K562 (cell line): ENCODE results near the gene CHRNB1. TPM values are rescaled to one million over a fixed set of nuclear protein-coding genes. Genes with fewer than 3 reads are reported as not detected.
A peak's percentile ranks its signal among the peaks of the same experiment; 100 is the strongest.

ENCODE experiments used
- CXXC5 ChIP-seq: fragments of 250-450 bp; sonication (Bioruptor Pico); IDR thresholded peaks from 2 replicates; pipeline ENCODE4 v1.8.0; 2022; ENCODE audit warnings: inconsistent platforms, mild to moderate bottlenecking, moderate library complexity
- EGR1 ChIP-seq: fragments of 450-650 bp; conservative IDR thresholded peaks from 2 replicates; pipeline ENCODE4 v1.6.1; 2017; ENCODE audit warnings: mild to moderate bottlenecking
- HDAC6 ChIP-seq: IDR thresholded peaks from 2 replicates; pipeline ENCODE4 v1.6.1; 2012; ENCODE audit warnings: low read depth, mild to moderate bottlenecking, control low read depth, inconsistent platforms, low read length, moderate library complexity
- HMGN3 ChIP-seq: IDR thresholded peaks from 2 replicates; pipeline ENCODE4 v1.6.1; 2011; ENCODE audit warnings: borderline replicate concordance, low read depth, mild to moderate bottlenecking, mixed read lengths, low read length; ENCODE audit not compliant: insufficient read length; ENCODE audit errors: extremely low read depth
- HNRNPLL ChIP-seq: fragments of 200-400 bp; formaldehyde crosslinking; IDR thresholded peaks from 2 replicates; pipeline ENCODE4 v1.6.1; 2017; ENCODE audit warnings: low read length, low read depth, mild to moderate bottlenecking; ENCODE audit not compliant: poor library complexity, severe bottlenecking
- KLF13 ChIP-seq: fragments of 450-650 bp; IDR thresholded peaks from 2 replicates; pipeline ENCODE4 v1.6.1; 2016; ENCODE audit warnings: missing genetic modification characterization, low read depth, mild to moderate bottlenecking, missing compliant biosample characterization, moderate library complexity, borderline replicate concordance
- MAFF ChIP-seq: IDR thresholded peaks from 2 replicates; pipeline ENCODE4 v1.6.1; 2012; ENCODE audit warnings: low read length, improper control_type of control experiment
- MAZ ChIP-seq, 2 experiments: fragments of 450-650 bp in 1 of 2; sonication (generic) in 1 of 2; formaldehyde crosslinking; IDR thresholded peaks in 1 of 2; conservative IDR thresholded peaks in 1 of 2; 2 replicates each; pipeline versions ENCODE4 v1.4.0 to v1.5.0; 2020; ENCODE audit warnings: mild to moderate bottlenecking in 1 of 2, missing genetic modification reagents in 1 of 2
- OTX1 ChIP-seq: fragments of 450-650 bp; formaldehyde crosslinking; IDR thresholded peaks from 2 replicates; pipeline ENCODE4 v1.4.0; 2022; ENCODE audit warnings: mild to moderate bottlenecking
- PML ChIP-seq: IDR thresholded peaks from 2 replicates; pipeline ENCODE4 v1.6.1; 2012; ENCODE audit warnings: low read length, inconsistent platforms
- POLR2AphosphoS5 ChIP-seq: IDR thresholded peaks from 2 replicates; pipeline ENCODE4 v1.6.1; 2011; ENCODE audit warnings: mild to moderate bottlenecking, low read depth, low read length, moderate library complexity; ENCODE audit not compliant: control insufficient read depth, insufficient read depth
- POLR3G ChIP-seq: IDR thresholded peaks from 2 replicates; pipeline ENCODE4 v1.6.1; 2011; ENCODE audit not compliant: insufficient read length, insufficient replicate concordance; ENCODE audit errors: extremely low read depth
- RBM15 ChIP-seq: fragments of 200-400 bp; formaldehyde crosslinking; IDR thresholded peaks from 2 replicates; pipeline ENCODE4 v1.6.1; 2018; ENCODE audit warnings: mild to moderate bottlenecking, low read length, moderate library complexity; ENCODE audit not compliant: insufficient read depth
- SOX6 ChIP-seq: fragments of 450-650 bp; IDR thresholded peaks from 2 replicates; pipeline ENCODE4 v1.6.1; 2014; ENCODE audit warnings: mild to moderate bottlenecking
- SRSF9 ChIP-seq: fragments of 200-400 bp; formaldehyde crosslinking; IDR thresholded peaks from 2 replicates; pipeline ENCODE4 v1.6.1; 2017; ENCODE audit warnings: low read depth, low read length, borderline replicate concordance
- STAT5A ChIP-seq: IDR thresholded peaks from 2 replicates; pipeline ENCODE4 v1.6.1; 2012; ENCODE audit warnings: low read length, inconsistent platforms, borderline replicate concordance
- TCF7L2 ChIP-seq: fragments of 150-350 bp; IDR thresholded peaks from 2 replicates; pipeline ENCODE4 v1.6.1; 2016; ENCODE audit warnings: low read depth, mild to moderate bottlenecking, low read length, moderate library complexity
- ZFX ChIP-seq: sonication (generic); formaldehyde crosslinking; IDR thresholded peaks from 2 replicates; pipeline ENCODE4 v1.8.0; 2022; ENCODE audit warnings: mild to moderate bottlenecking, missing genetic modification reagents, moderate library complexity
- polyA plus RNA-seq, 8 experiments: library from polyadenylated mRNA; depleted of rRNA in 4 of 8; stranded (reverse) in 5 of 8; unstranded in 3 of 8; fragments of >200 nt; fragmentation: Nextera tagmentation in 2 of 8; fragmentation: Illumina TruSeq in 1 of 8; extraction: Ambion mirVana in 2 of 8; extraction: Trizol in 1 of 8; gene quantifications; 2 replicates each; pipeline versions ENCODE4 v1.2.1 to v1.2.3, GENCODE V29; 2011 to 2014; ENCODE audit warnings: inconsistent platforms in 1 of 8, missing spikeins in 1 of 8
- total RNA-seq, 7 experiments: library from RNA; depleted of rRNA in 6 of 7; stranded (reverse); fragments of >200 nt in 6 of 7; fragmentation: Illumina TruSeq in 2 of 7; extraction: Trizol in 2 of 7; gene quantifications; 2 replicates each; pipeline versions ENCODE4 v1.2.1 to v1.2.3, GENCODE V29; 2011 to 2021; ENCODE audit warnings: low replicate concordance in 1 of 7
- TF ChIP-seq, protein P1 (sequence below): fragments of 450-650 bp; IDR thresholded peaks from 2 replicates; pipeline ENCODE4 v1.6.1; 2018; ENCODE audit not compliant: partially characterized antibody
- TF ChIP-seq, protein P2 (sequence below), 2 experiments: fragments of 450-650 bp; conservative IDR thresholded peaks; 2 replicates each; pipeline ENCODE4 v1.6.1; 2017; ENCODE audit warnings: mild to moderate bottlenecking in 2 of 2, moderate library complexity in 2 of 2
- TF ChIP-seq, protein P3 (sequence below), 2 experiments: fragments of 450-650 bp; IDR thresholded peaks; 2 replicates each; pipeline ENCODE4 v1.6.1; 2016

The CHRNB1 gene
- total and polyA plus RNA-seq, 9 of the 15 experiments (the other 6 are each of a cell fraction or from before 2014, with no cell fraction given) = 4.7 to 12.3 (median 6.8) TPM

DNA sequence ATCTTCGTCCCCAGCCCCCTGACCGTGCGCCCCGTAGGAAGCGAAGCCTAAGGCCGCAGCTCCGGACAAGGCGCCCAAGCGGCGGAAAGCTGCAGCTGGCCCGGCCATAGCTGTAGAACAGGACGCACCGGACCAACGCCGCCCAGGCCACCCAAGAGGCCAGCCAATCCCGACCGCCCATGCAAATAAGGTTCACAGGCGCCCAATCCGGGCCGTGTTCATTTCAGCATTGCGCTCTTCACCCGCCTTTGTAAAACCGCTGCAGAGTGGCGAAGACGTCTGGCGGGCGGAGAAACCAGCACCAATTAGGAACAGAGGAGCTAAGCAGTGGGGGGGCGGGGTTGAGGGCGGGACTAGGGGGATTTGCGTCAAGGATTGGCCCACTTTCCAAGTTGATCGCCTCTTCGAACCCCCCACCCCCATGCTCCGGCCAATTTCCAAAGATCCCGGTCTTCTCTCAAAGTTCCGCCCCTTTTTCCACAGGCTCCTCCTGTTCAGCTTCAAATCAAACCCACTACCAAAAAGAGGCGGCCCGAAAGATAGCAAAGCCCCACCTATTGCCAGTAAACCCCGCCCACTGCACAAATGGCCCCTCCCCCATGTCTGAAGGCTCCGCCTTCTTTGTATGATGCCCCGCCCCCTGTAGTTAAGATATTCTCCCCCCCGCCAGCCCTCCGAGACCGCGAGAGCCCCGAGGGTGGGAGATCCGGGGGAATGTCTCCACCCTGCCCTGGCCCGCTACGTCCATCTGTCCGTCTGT is 40.7 kb upstream of the CHRNB1 start, which contains the start of gene TMEM256 (continued):
- TF ChIP-seq ZFX (peak; percentile 80), HMGN3 (peak; percentile 52), SOX6 (no peak; the same call in 1 of the 2 replicates), PML (peak; percentile 33; the same call in 1 of the 2 replicates), HDAC6 (no peak), EGR1 (0 out of 2 replicates have a peak, but pooled peaks have one; percentile 10), TCF7L2 (peak; percentile 43; the same call in 1 of the 2 replicates), POLR3G (no peak), MAFF (no peak), RBM15 (no peak), HNRNPLL (peak; percentile 66), KLF13 (tag) (no peak), STAT5A (no peak), MAZ (CRISPR knock-in tag; conservative IDR thresholded peaks at IDR 0.05 in 1 of 2, IDR thresholded peaks at IDR 0.05 in 1 of 2) (peak in 1 of 2 experiments; percentile 43; a peak in 3 of 4 replicates), POLR2AphosphoS5 (peak; percentile 49; the same call in 1 of the 2 replicates), OTX1 (no peak), CXXC5 (CRISPR knock-in tag) (peak; percentile 79), SRSF9 (no peak)
- TF ChIP-seq, protein P1, sequence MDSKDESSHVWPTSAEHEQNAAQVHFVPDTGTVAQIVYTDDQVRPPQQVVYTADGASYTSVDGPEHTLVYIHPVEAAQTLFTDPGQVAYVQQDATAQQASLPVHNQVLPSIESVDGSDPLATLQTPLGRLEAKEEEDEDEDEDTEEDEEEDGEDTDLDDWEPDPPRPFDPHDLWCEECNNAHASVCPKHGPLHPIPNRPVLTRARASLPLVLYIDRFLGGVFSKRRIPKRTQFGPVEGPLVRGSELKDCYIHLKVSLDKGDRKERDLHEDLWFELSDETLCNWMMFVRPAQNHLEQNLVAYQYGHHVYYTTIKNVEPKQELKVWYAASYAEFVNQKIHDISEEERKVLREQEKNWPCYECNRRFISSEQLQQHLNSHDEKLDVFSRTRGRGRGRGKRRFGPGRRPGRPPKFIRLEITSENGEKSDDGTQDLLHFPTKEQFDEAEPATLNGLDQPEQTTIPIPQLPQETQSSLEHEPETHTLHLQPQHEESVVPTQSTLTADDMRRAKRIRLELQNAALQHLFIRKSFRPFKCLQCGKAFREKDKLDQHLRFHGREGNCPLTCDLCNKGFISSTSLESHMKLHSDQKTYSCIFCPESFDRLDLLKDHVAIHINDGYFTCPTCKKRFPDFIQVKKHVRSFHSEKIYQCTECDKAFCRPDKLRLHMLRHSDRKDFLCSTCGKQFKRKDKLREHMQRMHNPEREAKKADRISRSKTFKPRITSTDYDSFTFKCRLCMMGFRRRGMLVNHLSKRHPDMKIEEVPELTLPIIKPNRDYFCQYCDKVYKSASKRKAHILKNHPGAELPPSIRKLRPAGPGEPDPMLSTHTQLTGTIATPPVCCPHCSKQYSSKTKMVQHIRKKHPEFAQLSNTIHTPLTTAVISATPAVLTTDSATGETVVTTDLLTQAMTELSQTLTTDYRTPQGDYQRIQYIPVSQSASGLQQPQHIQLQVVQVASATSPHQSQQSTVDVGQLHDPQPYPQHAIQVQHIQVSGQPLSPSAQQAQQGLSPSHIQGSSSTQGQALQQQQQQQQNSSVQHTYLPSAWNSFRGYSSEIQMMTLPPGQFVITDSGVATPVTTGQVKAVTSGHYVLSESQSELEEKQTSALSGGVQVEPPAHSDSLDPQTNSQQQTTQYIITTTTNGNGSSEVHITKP = peak; percentile 94
- TF ChIP-seq, protein P2, sequence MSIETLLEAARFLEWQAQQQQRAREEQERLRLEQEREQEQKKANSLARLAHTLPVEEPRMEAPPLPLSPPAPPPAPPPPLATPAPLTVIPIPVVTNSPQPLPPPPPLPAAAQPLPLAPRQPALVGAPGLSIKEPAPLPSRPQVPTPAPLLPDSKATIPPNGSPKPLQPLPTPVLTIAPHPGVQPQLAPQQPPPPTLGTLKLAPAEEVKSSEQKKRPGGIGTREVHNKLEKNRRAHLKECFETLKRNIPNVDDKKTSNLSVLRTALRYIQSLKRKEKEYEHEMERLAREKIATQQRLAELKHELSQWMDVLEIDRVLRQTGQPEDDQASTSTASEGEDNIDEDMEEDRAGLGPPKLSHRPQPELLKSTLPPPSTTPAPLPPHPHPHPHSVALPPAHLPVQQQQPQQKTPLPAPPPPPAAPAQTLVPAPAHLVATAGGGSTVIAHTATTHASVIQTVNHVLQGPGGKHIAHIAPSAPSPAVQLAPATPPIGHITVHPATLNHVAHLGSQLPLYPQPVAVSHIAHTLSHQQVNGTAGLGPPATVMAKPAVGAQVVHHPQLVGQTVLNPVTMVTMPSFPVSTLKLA (conservative IDR thresholded peaks at IDR 0.05) = peak in 1 of 2 experiments; percentile 61; a peak in 1 of 4 replicates
- TF ChIP-seq, protein P3, sequence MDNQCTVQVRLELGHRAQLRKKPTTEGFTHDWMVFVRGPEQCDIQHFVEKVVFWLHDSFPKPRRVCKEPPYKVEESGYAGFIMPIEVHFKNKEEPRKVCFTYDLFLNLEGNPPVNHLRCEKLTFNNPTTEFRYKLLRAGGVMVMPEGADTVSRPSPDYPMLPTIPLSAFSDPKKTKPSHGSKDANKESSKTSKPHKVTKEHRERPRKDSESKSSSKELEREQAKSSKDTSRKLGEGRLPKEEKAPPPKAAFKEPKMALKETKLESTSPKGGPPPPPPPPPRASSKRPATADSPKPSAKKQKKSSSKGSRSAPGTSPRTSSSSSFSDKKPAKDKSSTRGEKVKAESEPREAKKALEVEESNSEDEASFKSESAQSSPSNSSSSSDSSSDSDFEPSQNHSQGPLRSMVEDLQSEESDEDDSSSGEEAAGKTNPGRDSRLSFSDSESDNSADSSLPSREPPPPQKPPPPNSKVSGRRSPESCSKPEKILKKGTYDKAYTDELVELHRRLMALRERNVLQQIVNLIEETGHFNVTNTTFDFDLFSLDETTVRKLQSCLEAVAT (IDR thresholded peaks at IDR 0.05) = 0 out of 4 replicates have a peak, but pooled peaks of 1 of the 2 experiments have one; percentile 58
